Left ventricle myocardium inferior (tissue), 1 donor: Measurements from ENCODE around the gene KCNJ10. TPM values are rescaled to one million over a fixed set of nuclear protein-coding genes. Genes with fewer than 3 reads are reported as not detected.
A peak's percentile ranks its signal among the peaks of the same experiment; 100 is the strongest.
"Not testable (repeated sequence)": the region's sequence is repeated elsewhere in the genome, so short reads cannot be mapped to it uniquely, and the experiment has no call there.

Experiments
- DNase-seq: peaks from one replicate; pipeline ENCODE4 v3.0.0-alpha.2; 2020
- H3K27ac ChIP-seq: fragments of 200-600 bp; replicated peaks from 2 replicates; pipeline ENCODE4 v1.8.0; 2021
- H3K27me3 ChIP-seq: fragments of 200-600 bp; 2 replicates; pipeline ENCODE4 v1.8.0; 2021; ENCODE audit warnings: low read depth
- H3K36me3 ChIP-seq: fragments of 200-600 bp; 2 replicates; pipeline ENCODE4 v1.8.0; 2021
- H3K4me1 ChIP-seq: fragments of 200-600 bp; 2 replicates; pipeline ENCODE4 v1.8.0; 2021
- H3K4me3 ChIP-seq: fragments of 200-600 bp; 2 replicates; pipeline ENCODE4 v1.8.0; 2021; ENCODE audit warnings: mild to moderate bottlenecking, moderate library complexity
- H3K9me3 ChIP-seq: fragments of 200-600 bp; replicated peaks from 2 replicates; pipeline ENCODE4 v1.8.0; 2021
- intact Hi-C: fragments of 100-400 bp; cut with micrococcal nuclease; formaldehyde crosslinking; loops from one replicate; pipeline ENCODE4 v1.11.0; 2022
- total RNA-seq: library from RNA; stranded (reverse); fragmentation: NEBNext Ultra II Directional; extraction: Animal tissue kit (Norgen Biotek cat#: 25700); gene quantifications from one replicate; pipeline ENCODE4 v1.2.1, GENCODE V29; 2021
- TF ChIP-seq, protein P1 (sequence below): fragments of 200-600 bp; IDR thresholded peaks from 2 replicates; pipeline ENCODE4 v1.8.0; 2021; ENCODE audit warnings: antibody characterized with exemption, mild to moderate bottlenecking, borderline replicate concordance
- donor health status: DM: no; HTN: yes; CAD: no; lungs with severe emphysema.

The KCNJ10 gene
- total RNA-seq, 1 donor from 2014 or later, result not detected

DNA sequence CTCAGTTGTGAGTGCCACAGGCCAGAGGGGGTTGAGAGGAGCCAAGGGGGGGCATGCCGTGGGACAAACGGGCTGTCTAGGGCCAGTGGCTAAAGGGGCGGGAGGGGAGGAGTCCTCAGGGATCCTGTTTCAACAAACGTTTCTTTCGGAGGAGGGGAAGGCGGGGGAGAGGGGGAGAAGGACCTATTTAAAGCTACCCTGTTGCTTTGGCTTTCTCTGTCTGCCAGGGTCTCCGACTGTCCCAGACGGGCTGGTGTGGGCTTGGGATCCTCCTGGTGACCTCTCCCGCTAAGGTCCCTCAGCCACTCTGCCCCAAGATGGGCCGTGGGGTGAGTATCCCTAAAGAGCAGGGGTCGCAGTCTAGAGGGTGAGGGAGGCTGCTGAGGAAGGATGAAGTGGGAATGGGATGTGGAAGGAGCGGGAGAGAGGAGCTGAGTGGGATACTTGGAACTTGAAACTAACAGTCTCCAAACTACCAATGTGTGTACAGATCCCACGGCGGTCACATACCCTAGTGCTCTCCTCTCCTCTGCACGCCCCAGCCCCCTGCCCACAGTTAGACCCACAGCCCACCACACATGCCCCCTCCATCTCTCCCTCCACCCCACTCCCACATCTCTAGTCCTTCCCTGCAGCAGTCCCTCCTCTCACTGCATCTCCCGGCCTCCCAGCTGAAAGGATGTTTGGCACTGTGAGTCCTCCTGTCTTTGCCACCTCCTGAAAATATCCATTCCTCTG, 45.8 kb upstream of the KCNJ10 start, which contains the start of gene ATP1A2:
TSS of gene ATP1A2 (plus strand) at position 215 of the 738 bp plus-strand sequence. CDS start at position 318, 103 bp downstream.
- TF ChIP-seq, protein P1, sequence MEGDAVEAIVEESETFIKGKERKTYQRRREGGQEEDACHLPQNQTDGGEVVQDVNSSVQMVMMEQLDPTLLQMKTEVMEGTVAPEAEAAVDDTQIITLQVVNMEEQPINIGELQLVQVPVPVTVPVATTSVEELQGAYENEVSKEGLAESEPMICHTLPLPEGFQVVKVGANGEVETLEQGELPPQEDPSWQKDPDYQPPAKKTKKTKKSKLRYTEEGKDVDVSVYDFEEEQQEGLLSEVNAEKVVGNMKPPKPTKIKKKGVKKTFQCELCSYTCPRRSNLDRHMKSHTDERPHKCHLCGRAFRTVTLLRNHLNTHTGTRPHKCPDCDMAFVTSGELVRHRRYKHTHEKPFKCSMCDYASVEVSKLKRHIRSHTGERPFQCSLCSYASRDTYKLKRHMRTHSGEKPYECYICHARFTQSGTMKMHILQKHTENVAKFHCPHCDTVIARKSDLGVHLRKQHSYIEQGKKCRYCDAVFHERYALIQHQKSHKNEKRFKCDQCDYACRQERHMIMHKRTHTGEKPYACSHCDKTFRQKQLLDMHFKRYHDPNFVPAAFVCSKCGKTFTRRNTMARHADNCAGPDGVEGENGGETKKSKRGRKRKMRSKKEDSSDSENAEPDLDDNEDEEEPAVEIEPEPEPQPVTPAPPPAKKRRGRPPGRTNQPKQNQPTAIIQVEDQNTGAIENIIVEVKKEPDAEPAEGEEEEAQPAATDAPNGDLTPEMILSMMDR, result no peak
- H3K9me3 ChIP-seq, result no peaks in the 10 kb centered on the region
- peak within 1 kb of the TSS; percentile 74 for H3K4me3 ChIP-seq
- H3K27me3 ChIP-seq, result peaks cover under 1% of the 10 kb centered on the region
- H3K4me1 ChIP-seq, result peaks cover 71% of the 10 kb centered on the region
- no peaks in the 10 kb centered on the region for H3K36me3 ChIP-seq
- peak within 1 kb of the TSS; percentile 90 for H3K27ac ChIP-seq
- intact Hi-C loops, result no loop called here
- DNase-seq, result peak; percentile 62

DNA sequence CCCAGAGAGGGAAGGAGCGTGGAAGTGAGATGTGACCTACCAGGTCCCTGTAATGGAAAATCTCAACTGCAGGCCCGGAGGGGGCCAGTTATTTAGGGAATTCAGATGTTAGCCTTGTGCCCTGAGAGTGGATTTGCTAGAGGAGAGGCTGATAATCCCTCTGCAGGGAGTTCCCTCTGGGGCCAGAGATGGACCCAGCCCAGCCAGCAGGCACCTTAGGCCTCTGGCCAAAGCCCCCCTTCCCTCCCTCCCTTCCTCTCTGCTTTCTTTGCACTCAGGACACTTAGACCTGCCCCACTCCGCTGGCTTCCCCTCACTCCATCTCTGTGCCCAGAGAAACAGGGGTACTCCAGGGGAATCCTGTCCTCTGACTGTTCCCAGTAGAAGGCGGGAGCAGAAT, 44.1 kb upstream of the KCNJ10 start:
- Histone ChIP-seq H3K4me1 (peaks cover 54% of the 10 kb centered on the region), H3K4me3 (no peak overlapping the region), H3K27me3 (peaks cover 5% of the 10 kb centered on the region), H3K36me3 (no peaks in the 10 kb centered on the region), H3K9me3 (no peaks in the 10 kb centered on the region), H3K27ac (peak overlapping the region; percentile 90)
- TF ChIP-seq, protein P1, result no peak
- DNase-seq, result no peak
- intact Hi-C loops, result no loop called here

DNA sequence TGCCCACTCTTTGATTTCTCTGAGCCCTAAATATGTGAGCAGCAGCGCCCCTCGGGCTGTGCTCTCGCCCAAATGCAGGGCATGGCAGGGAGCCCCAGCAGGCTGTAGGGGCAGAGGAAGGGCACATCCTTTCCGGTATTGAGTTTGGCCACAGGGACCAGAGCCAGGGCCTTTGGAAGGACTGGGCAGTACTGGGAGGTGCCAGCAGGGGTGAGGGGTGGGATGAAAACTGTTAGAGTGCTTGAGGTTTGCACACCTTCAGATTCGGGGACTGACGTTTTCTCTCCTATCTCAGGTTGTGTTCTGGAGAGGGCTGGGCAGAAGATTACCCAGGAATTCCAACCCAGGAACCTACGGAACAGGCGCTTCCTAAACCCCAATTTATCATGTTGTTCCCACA, 43.4 kb upstream of the KCNJ10 start:
- no peak overlapping the region for H3K4me3 ChIP-seq
- no peaks in the 10 kb centered on the region for H3K9me3 ChIP-seq
- H3K36me3 ChIP-seq, result no peaks in the 10 kb centered on the region
- peaks cover 48% of the 10 kb centered on the region for H3K4me1 ChIP-seq
- intact Hi-C loops, result no loop called here
- peaks cover 5% of the 10 kb centered on the region for H3K27me3 ChIP-seq
- TF ChIP-seq, protein P1, result no peak
- DNase-seq, result no peak
- H3K27ac ChIP-seq, result peak overlapping the region; percentile 90

DNA sequence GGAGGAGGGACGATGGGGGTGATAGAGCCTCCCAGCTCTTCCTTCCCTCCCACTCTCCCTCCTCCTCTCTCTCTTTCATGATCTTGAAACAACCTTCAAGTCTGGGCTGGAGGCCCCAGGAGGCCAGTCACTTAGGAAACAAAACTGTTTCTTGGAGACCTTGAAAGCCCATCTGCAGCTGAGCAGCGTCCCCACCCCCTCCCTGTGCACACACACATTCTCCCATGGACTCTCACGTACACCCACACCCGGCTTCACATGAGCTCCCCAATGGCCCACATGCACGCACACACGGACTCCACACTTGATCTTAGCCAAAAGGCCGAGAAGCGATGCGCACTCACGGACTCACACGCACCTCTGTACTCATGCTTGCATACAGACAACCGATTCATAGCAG, 42.4 kb upstream of the KCNJ10 start:
- DNase-seq, result peak; percentile 45
- intact Hi-C loops, result no loop called here
- Histone ChIP-seq H3K27ac (peak overlapping the region; percentile 90), H3K4me3 (no peak overlapping the region), H3K4me1 (peaks cover 39% of the 10 kb centered on the region), H3K36me3 (no peaks in the 10 kb centered on the region), H3K27me3 (peaks cover 5% of the 10 kb centered on the region), H3K9me3 (no peaks in the 10 kb centered on the region)
- TF ChIP-seq, protein P1, result no peak

DNA sequence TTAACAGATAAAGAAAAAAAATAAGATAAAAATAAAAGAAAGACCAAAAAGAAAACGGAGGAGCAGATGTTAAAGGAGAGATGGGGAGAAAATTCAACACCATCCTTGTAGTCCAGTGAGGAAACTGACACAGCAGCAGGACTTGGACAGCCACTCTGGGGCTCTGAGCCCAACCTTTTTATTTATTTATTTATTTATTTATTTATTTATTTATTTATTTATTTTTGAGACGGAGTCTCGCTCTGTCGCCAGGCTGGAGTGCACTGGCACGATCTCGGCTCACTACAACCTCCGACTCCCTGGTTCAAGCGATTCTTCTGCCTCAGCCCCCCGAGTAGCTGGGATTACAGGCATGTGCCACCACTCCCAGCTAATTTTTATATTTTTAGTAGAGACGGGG, 41.5 kb upstream of the KCNJ10 start:
- H3K27ac ChIP-seq, result peak overlapping the region; percentile 90
- intact Hi-C loops, result not testable (repeated sequence)

DNA sequence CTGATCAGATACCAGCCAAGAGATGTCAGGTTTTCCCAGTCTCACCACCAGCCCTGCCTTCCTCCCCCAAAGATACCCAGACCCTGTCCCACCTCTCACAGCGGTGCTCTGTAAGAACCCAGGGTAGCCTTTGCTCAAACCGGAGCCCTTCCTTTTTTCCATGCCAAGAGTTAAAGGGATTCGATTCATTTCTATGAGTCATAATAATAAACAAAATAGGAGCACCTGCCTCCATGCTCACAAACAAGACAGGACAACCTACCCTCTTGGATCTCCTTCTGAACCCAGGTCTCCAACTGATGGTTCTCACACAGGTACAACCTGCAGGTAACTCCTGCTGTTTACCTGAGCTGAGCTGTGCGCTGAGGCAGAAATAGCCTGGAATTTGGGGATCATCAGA, 39.7 kb upstream of the KCNJ10 start:
- Histone ChIP-seq H3K27me3 (peaks cover 5% of the 10 kb centered on the region), H3K4me1 (peaks cover 18% of the 10 kb centered on the region), H3K36me3 (no peaks in the 10 kb centered on the region), H3K4me3 (no peak overlapping the region), H3K27ac (peak overlapping the region; percentile 5), H3K9me3 (no peaks in the 10 kb centered on the region)
- TF ChIP-seq, protein P1, result no peak
- no peak for DNase-seq
- intact Hi-C loops, result no loop called here

More for the DNA sequence above, 41.5 kb upstream of the KCNJ10 start:
- H3K27me3 ChIP-seq, H3K9me3 ChIP-seq, DNase-seq, H3K36me3 ChIP-seq, H3K4me3 ChIP-seq: not testable (repeated sequence)
- H3K4me1 ChIP-seq, result peaks cover 30% of the 10 kb centered on the region
